Trophoblast cell (in vitro differentiated cells and primary cell): Measurements from ENCODE around the gene PITPNM3.

Source experiments
- DNase-seq, 2 donors: peaks; one replicate each; pipeline ENCODE4 v3.0.0-alpha.2; 2016
- H2AFZ ChIP-seq: 2 replicates; pipeline ENCODE4 v1.6.1; 2013; ENCODE audit warnings: low read length, moderate library complexity, mild to moderate bottlenecking; ENCODE audit not compliant: insufficient read depth, poor library complexity
- H2AK5ac ChIP-seq: 2 replicates; pipeline ENCODE4 v1.6.1; 2013; ENCODE audit warnings: mild to moderate bottlenecking, low read length
- H2BK120ac ChIP-seq: 2 replicates; pipeline ENCODE4 v1.6.1; 2013; ENCODE audit warnings: low read length, mild to moderate bottlenecking, moderate library complexity; ENCODE audit not compliant: insufficient read depth, poor library complexity
- H2BK12ac ChIP-seq: 2 replicates; pipeline ENCODE4 v1.6.1; 2013; ENCODE audit warnings: mild to moderate bottlenecking, low read length, moderate library complexity
- H2BK5ac ChIP-seq: 2 replicates; pipeline ENCODE4 v1.6.1; 2013; ENCODE audit warnings: low read length, low read depth, moderate library complexity, mild to moderate bottlenecking; ENCODE audit not compliant: poor library complexity
- H3K14ac ChIP-seq: 2 replicates; pipeline ENCODE4 v1.6.1; 2013; ENCODE audit warnings: mild to moderate bottlenecking, low read length
- H3K18ac ChIP-seq: 2 replicates; pipeline ENCODE4 v1.6.1; 2013; ENCODE audit warnings: mild to moderate bottlenecking, low read length
- H3K23ac ChIP-seq: 2 replicates; pipeline ENCODE4 v1.6.1; 2013; ENCODE audit warnings: low read length
- H3K27ac ChIP-seq: 2 replicates; pipeline ENCODE4 v1.5.1; 2013; ENCODE audit warnings: low read depth, mild to moderate bottlenecking, inconsistent platforms, low read length, moderate library complexity
- H3K27me3 ChIP-seq: 2 replicates; pipeline ENCODE4 v1.6.1; 2013; ENCODE audit warnings: inconsistent platforms, mild to moderate bottlenecking, low read length, moderate library complexity; ENCODE audit not compliant: insufficient read depth
- H3K36me3 ChIP-seq, 2 experiments: 1 replicate in 1 of 2; 2 replicates in 1 of 2; pipeline ENCODE4 v1.6.1; 2013; ENCODE audit warnings: low read length in 2 of 2, mild to moderate bottlenecking in 2 of 2, moderate library complexity in 1 of 2; ENCODE audit not compliant: insufficient read depth in 2 of 2, control insufficient read depth in 1 of 2
- H3K4ac ChIP-seq: 2 replicates; pipeline ENCODE4 v1.6.1; 2013; ENCODE audit warnings: low read depth, mild to moderate bottlenecking, low read length, moderate library complexity
- H3K4me1 ChIP-seq, 2 experiments: 1 replicate in 1 of 2; 2 replicates in 1 of 2; pipeline ENCODE4 v1.6.1; 2013; ENCODE audit warnings: low read length in 2 of 2, mild to moderate bottlenecking in 2 of 2, moderate library complexity in 1 of 2; ENCODE audit not compliant: insufficient read depth in 2 of 2, control insufficient read depth in 1 of 2
- H3K4me2 ChIP-seq: 2 replicates; pipeline ENCODE4 v1.6.1; 2013; ENCODE audit warnings: inconsistent platforms, mild to moderate bottlenecking, low read length, moderate library complexity
- H3K4me3 ChIP-seq: 2 replicates; pipeline ENCODE4 v1.5.1; 2013; ENCODE audit warnings: mild to moderate bottlenecking, low read depth, low read length, inconsistent platforms
- H3K79me1 ChIP-seq: one replicate; pipeline ENCODE4 v1.6.1; 2013; ENCODE audit warnings: low read length
- H3K79me2 ChIP-seq: 2 replicates; pipeline ENCODE4 v1.6.1; 2013; ENCODE audit warnings: low read length, mild to moderate bottlenecking; ENCODE audit not compliant: control insufficient read depth, insufficient read depth, poor library complexity
- H3K9ac ChIP-seq: 2 replicates; pipeline ENCODE4 v1.6.1; 2013; ENCODE audit warnings: mild to moderate bottlenecking, low read length
- H3K9me3 ChIP-seq: 2 replicates; pipeline ENCODE4 v1.6.1; 2013; ENCODE audit warnings: low read depth, mild to moderate bottlenecking, control low read depth, inconsistent platforms, low read length; ENCODE audit not compliant: insufficient read depth
- H4K12ac ChIP-seq: 2 replicates; pipeline ENCODE4 v1.6.1; 2013; ENCODE audit warnings: low read depth, mild to moderate bottlenecking, low read length, moderate library complexity
- H4K8ac ChIP-seq: 2 replicates; pipeline ENCODE4 v1.6.1; 2013; ENCODE audit warnings: low read depth, mild to moderate bottlenecking, low read length, moderate library complexity
- H4K91ac ChIP-seq: one replicate; pipeline ENCODE4 v1.6.1; 2013; ENCODE audit warnings: low read depth, mild to moderate bottlenecking, low read length, moderate library complexity
- WGBS: extraction: QIAGEN DNeasy Blood & Tissue Kit; methylation state at CpG from one replicate; pipeline ENCODE4 v1.1.7; 2013; ENCODE audit warnings: missing lambda C conversion rate; ENCODE audit not compliant: insufficient read length, insufficient coverage; ENCODE audit errors: extremely low coverage; 5-methylcytosine and 5-hydroxymethylcytosine counted together

Gene PITPNM3

DNA sequence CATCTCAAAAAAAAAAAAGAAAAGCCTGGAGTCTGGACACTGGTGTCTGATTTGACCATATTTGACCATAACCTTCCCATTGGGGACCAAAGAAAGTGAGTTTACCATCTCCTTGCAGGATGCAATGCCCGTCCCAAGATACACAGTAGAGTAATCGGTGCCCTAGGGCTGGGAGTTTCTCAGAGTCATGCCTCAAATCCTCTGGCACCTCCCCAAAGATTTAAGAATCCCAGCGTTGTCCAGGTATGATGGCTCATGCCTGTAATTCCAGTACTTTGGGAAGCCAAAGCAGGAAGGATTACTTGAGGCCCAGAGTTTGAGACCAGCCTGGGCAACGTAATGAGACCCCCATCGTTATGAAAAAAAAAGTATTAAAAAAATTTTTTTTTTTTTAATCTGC, 5.0 kb downstream of the PITPNM3 start:
- H2BK120ac ChIP-seq: no peak overlapping the region
- whole genome bisulfite sequencing: no CpG with 5 or more reads among the region's 5 CpGs
- H4K91ac ChIP-seq: no peak overlapping the region
- H4K8ac ChIP-seq: no peak overlapping the region
- no peak overlapping the region for H3K23ac ChIP-seq
- no peak overlapping the region for H2AFZ ChIP-seq
- H3K14ac ChIP-seq: no peak overlapping the region
- H3K4me1 ChIP-seq: peaks cover 15 to 22% of the 10 kb centered on the region in 2 experiments
- H2AK5ac ChIP-seq: no peak overlapping the region
- H3K27me3 ChIP-seq: peaks cover 17% of the 10 kb centered on the region
- H3K36me3 ChIP-seq: no peaks in the 10 kb centered on the region
- H3K9ac ChIP-seq: no peak overlapping the region
- H2BK12ac ChIP-seq: no peak overlapping the region
- no peak overlapping the region for H3K18ac ChIP-seq
- no peak overlapping the region for H3K4ac ChIP-seq
- no peaks in the 10 kb centered on the region for H3K79me1 ChIP-seq
- no peak overlapping the region for H3K4me2 ChIP-seq
- no peak overlapping the region for H3K4me3 ChIP-seq
- no peaks in the 10 kb centered on the region for H3K79me2 ChIP-seq
- no peak overlapping the region for H4K12ac ChIP-seq
- DNase-seq: no peak
- H3K9me3 ChIP-seq: peaks cover 7% of the 10 kb centered on the region
- no peak overlapping the region for H2BK5ac ChIP-seq
- H3K27ac ChIP-seq: no peak overlapping the region

DNA sequence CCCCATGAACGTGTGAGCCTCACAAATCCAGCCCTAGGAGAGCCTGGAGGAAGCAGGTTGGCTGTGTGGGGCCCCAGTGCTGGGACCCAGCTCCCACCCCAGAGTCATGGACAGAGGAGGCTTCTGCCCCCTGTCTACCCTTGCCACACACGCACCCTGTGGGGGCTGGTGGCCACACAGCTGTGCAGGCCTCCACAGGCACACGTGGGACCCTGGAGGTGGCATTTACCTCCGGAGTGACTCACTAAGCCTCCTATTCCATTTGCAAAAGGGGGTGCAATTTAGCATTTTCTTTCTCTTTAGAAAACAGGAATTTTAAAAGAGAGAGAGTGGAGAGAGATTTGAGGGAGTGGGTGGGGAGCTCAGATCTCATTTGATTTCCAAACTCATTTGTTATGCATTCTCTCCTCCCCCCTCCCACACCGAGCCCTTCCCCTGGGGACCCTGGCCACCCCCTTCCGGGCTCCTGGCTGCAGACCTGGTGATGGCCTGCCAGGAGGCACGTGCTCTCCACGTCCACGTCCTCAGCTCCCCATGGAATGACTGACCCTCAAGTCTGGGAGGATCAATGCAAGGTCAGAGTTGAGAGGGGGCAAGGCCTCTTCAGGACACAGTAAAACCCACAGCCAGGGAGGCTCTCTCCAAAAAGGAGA, 6.8 kb downstream of the PITPNM3 start:
- Histone ChIP-seq H2BK12ac (no peak overlapping the region), H4K8ac (no peak overlapping the region), H4K91ac (no peak overlapping the region), H3K4me1 (peaks cover 14 to 15% of the 10 kb centered on the region in 2 experiments), H3K18ac (no peak overlapping the region), H3K14ac (no peak overlapping the region), H3K4me2 (no peak overlapping the region), H3K23ac (no peak overlapping the region), H4K12ac (no peak overlapping the region), H3K36me3 (no peaks in the 10 kb centered on the region), H3K4ac (no peak overlapping the region), H2AFZ (no peak overlapping the region), H3K27ac (no peak overlapping the region), H3K9me3 (peaks cover 3% of the 10 kb centered on the region), H2BK120ac (no peak overlapping the region), H3K4me3 (no peak overlapping the region), H3K79me2 (no peaks in the 10 kb centered on the region), H3K79me1 (no peaks in the 10 kb centered on the region), H3K9ac (no peak overlapping the region), H2BK5ac (no peak overlapping the region), H3K27me3 (peaks cover 1% of the 10 kb centered on the region), H2AK5ac (no peak overlapping the region)
- no peak for DNase-seq
- no CpG with 5 or more reads among the region's 9 CpGs for WGBS

DNA sequence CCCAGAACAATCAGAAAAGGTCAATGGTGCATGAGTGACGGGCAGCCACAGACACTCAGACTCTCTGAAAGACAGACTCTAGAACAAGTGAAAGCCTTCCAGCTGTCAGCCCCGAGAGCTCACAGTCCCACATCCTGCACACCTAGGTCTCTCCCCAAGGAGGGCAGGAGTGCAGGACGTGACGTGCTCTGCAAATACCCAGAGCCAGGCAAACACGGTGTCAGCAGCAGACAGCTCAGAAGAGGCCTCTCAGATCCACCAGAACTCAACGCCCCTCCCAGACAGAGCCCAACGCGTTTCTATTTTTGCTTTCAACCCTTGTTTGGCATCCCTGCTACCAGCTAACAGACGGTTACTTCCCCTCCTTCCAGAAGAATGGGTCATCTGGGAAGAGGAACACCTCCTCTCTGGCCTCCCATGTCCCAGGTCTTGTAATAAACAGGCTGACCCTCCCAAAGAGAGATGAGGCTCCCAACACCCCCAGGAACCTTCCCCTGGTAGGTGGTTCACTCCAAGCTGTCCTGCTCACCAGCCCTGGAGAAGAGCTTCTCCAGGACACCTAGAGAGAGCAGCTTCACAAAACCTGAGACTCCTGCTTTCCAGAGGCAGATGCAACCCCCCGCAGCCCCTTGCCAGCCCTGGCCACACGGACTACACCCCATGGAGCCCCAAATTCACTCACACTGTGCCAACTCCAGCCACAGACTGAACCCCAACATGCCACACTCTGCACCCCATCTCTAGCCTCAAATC, 7.6 kb downstream of the PITPNM3 start:
- no peak overlapping the region for H3K9ac ChIP-seq
- no CpG with 5 or more reads among the region's 11 CpGs for WGBS
- no peak overlapping the region for H3K14ac ChIP-seq
- H3K4me3 ChIP-seq: no peak overlapping the region
- no peaks in the 10 kb centered on the region for H3K27me3 ChIP-seq
- H3K9me3 ChIP-seq: peaks cover 3% of the 10 kb centered on the region
- no peak overlapping the region for H3K27ac ChIP-seq
- no peak for DNase-seq
- no peak overlapping the region for H4K91ac ChIP-seq
- H3K23ac ChIP-seq: no peak overlapping the region
- H2BK12ac ChIP-seq: no peak overlapping the region
- H3K4ac ChIP-seq: no peak overlapping the region
- no peak overlapping the region for H3K18ac ChIP-seq
- H4K8ac ChIP-seq: no peak overlapping the region
- no peak overlapping the region for H2BK5ac ChIP-seq
- peaks cover 14 to 15% of the 10 kb centered on the region in 2 experiments for H3K4me1 ChIP-seq
- no peaks in the 10 kb centered on the region for H3K36me3 ChIP-seq
- no peak overlapping the region for H2AK5ac ChIP-seq
- H2AFZ ChIP-seq: no peak overlapping the region
- H4K12ac ChIP-seq: no peak overlapping the region
- no peak overlapping the region for H3K4me2 ChIP-seq
- H2BK120ac ChIP-seq: no peak overlapping the region
- H3K79me2 ChIP-seq: no peaks in the 10 kb centered on the region
- H3K79me1 ChIP-seq: no peaks in the 10 kb centered on the region

DNA sequence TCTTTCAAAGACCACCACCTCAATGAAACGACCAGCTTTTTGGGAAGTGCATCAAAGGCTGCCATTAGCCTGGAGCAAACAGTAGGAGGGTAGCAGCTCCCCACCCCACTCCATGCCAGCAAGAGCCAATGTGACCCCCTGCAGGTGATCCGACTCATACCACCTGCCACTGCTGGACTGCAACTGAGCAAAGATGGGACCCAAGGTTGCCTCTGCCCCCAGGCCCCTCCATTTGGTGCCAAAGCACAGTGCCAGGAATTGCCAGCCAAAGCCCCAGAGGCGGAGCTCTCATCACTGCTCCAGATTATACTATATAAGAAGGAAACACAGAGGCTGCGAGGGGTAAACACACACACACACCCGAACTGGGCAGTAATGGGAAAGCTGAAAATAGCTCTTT, 8.3 kb downstream of the PITPNM3 start:
- Histone ChIP-seq H3K9ac (no peak overlapping the region), H4K8ac (no peak overlapping the region), H3K27ac (no peak overlapping the region), H2AK5ac (no peak overlapping the region), H2BK12ac (no peak overlapping the region), H2BK5ac (no peak overlapping the region), H3K4me1 (peaks cover 14 to 15% of the 10 kb centered on the region in 2 experiments), H3K79me2 (no peaks in the 10 kb centered on the region), H4K91ac (no peak overlapping the region), H3K4me2 (no peak overlapping the region), H2BK120ac (no peak overlapping the region), H3K36me3 (no peaks in the 10 kb centered on the region), H3K4ac (no peak overlapping the region), H2AFZ (no peak overlapping the region), H3K9me3 (peaks cover 3% of the 10 kb centered on the region), H3K4me3 (no peak overlapping the region), H3K79me1 (no peaks in the 10 kb centered on the region), H3K14ac (no peak overlapping the region), H4K12ac (no peak overlapping the region), H3K18ac (no peak overlapping the region), H3K23ac (no peak overlapping the region), H3K27me3 (no peaks in the 10 kb centered on the region)
- WGBS: no CpG with 5 or more reads among the region's 5 CpGs
- no peak for DNase-seq
